Stimulated activated effector memory CD8-positive, alpha-beta T cell treated with anti-CD3 and anti-CD28 coated beads, Interleukin-12 subunit alpha, Interleukin-12 subunit beta, amount 100 ng/mL, for 72 hours (primary cell): Measurements from ENCODE around the gene LANCL3.
A peak's percentile ranks its signal among the peaks of the same experiment; 100 is the strongest.
"Not testable (repeated sequence)": the region's sequence is repeated elsewhere in the genome, so short reads cannot be mapped to it uniquely, and the experiment has no call there.

Source experiments
- ATAC-seq: fragments of 150-1000 bp; cut with Tn5 transposase; 2 replicates; pipeline ENCODE4 v1.10.0; 2021
- DNase-seq, 2 donors: peaks; one replicate each; pipeline ENCODE4 v3.0.0; 2021 to 2022; ENCODE audit warnings: low spot score in 2 of 2
- H3K27ac Mint-ChIP-seq: one replicate; pipeline ENCODE4 v1.8.0; 2022; ENCODE audit warnings: mild to moderate bottlenecking, mixed read lengths
- H3K36me3 Mint-ChIP-seq: one replicate; pipeline ENCODE4 v1.8.0; 2022; ENCODE audit warnings: mild to moderate bottlenecking, mixed read lengths
- H3K4me1 Mint-ChIP-seq: one replicate; pipeline ENCODE4 v1.8.0; 2022; ENCODE audit warnings: mixed read lengths
- H3K4me3 Mint-ChIP-seq: one replicate; pipeline ENCODE4 v1.8.0; 2022; ENCODE audit warnings: mild to moderate bottlenecking, mixed read lengths
- H3K9me3 Mint-ChIP-seq: one replicate; pipeline ENCODE4 v1.8.0; 2022; ENCODE audit warnings: mixed read lengths

LANCL3 gene

GRCh38 chrX:37590047-37590446 is 18.6 kb downstream of the LANCL3 start:
- Mint-ChIP-seq H3K4me1 (no peaks in the 10 kb centered on the region), H3K4me3 (no peak overlapping the region), H3K9me3 (no peaks in the 10 kb centered on the region), H3K36me3 (no peaks in the 10 kb centered on the region), H3K27ac (no peak overlapping the region)
- DNase-seq (no peak), ATAC-seq (no peak)

GRCh38 chrX:37594755-37595382 is 23.4 kb downstream of the LANCL3 start:
- H3K9me3 Mint-ChIP-seq, result no peaks in the 10 kb centered on the region
- no peaks in the 10 kb centered on the region for H3K4me1 Mint-ChIP-seq
- no peak for ATAC-seq
- no peak for DNase-seq
- H3K36me3 Mint-ChIP-seq, result no peaks in the 10 kb centered on the region
- no peak overlapping the region for H3K4me3 Mint-ChIP-seq
- no peak overlapping the region for H3K27ac Mint-ChIP-seq

GRCh38 chrX:37599729-37600128 is 28.3 kb downstream of the LANCL3 start:
- H3K36me3 Mint-ChIP-seq, result no peaks in the 10 kb centered on the region
- no peaks in the 10 kb centered on the region for H3K4me1 Mint-ChIP-seq
- H3K4me3 Mint-ChIP-seq, result no peak overlapping the region
- DNase-seq (no peak), ATAC-seq (no peak)
- no peaks in the 10 kb centered on the region for H3K9me3 Mint-ChIP-seq
- H3K27ac Mint-ChIP-seq, result no peak overlapping the region

- DNase-seq (no peak), ATAC-seq (peak; percentile 43)
- Mint-ChIP-seq H3K36me3 (no peaks in the 10 kb centered on the region), H3K9me3 (no peaks in the 10 kb centered on the region), H3K4me1 (no peaks in the 10 kb centered on the region), H3K4me3 (no peak overlapping the region), H3K27ac (no peak overlapping the region)
Measured at GRCh38 chrX:37603938-37604409, 32.5 kb downstream of the LANCL3 start.

- Mint-ChIP-seq H3K36me3 (no peaks in the 10 kb centered on the region), H3K4me1 (no peaks in the 10 kb centered on the region), H3K4me3 (no peak overlapping the region), H3K27ac (no peak overlapping the region), H3K9me3 (no peaks in the 10 kb centered on the region)
- DNase-seq, result no peak
- no peak for ATAC-seq
Measured at GRCh38 chrX:37607243-37607642, 35.8 kb downstream of the LANCL3 start.

GRCh38 chrX:37608156-37608555 is 36.7 kb downstream of the LANCL3 start:
- H3K27ac Mint-ChIP-seq, result no peak overlapping the region
- no peaks in the 10 kb centered on the region for H3K9me3 Mint-ChIP-seq
- no peak for DNase-seq
- no peaks in the 10 kb centered on the region for H3K36me3 Mint-ChIP-seq
- ATAC-seq, result no peak
- H3K4me3 Mint-ChIP-seq, result no peak overlapping the region
- H3K4me1 Mint-ChIP-seq, result no peaks in the 10 kb centered on the region

GRCh38 chrX:37609727-37610126 is 38.3 kb downstream of the LANCL3 start:
- no peak for ATAC-seq
- Mint-ChIP-seq H3K9me3 (no peaks in the 10 kb centered on the region), H3K4me1 (no peaks in the 10 kb centered on the region), H3K27ac (no peak overlapping the region), H3K36me3 (no peaks in the 10 kb centered on the region), H3K4me3 (no peak overlapping the region)
- DNase-seq, result no peak

- no peak overlapping the region for H3K4me3 Mint-ChIP-seq
- no peaks in the 10 kb centered on the region for H3K36me3 Mint-ChIP-seq
- ATAC-seq (no peak), DNase-seq (no peak)
- no peaks in the 10 kb centered on the region for H3K9me3 Mint-ChIP-seq
- H3K4me1 Mint-ChIP-seq, result no peaks in the 10 kb centered on the region
- no peak overlapping the region for H3K27ac Mint-ChIP-seq
Measured at GRCh38 chrX:37613933-37614332, 42.5 kb downstream of the LANCL3 start.

GRCh38 chrX:37627602-37628001 is 56.1 kb downstream of the LANCL3 start:
- no peaks in the 10 kb centered on the region for H3K36me3 Mint-ChIP-seq
- H3K4me3 Mint-ChIP-seq, result no peak overlapping the region
- peaks cover 2% of the 10 kb centered on the region for H3K9me3 Mint-ChIP-seq
- no peak for DNase-seq
- no peaks in the 10 kb centered on the region for H3K4me1 Mint-ChIP-seq
- peak; percentile 57 for ATAC-seq
- H3K27ac Mint-ChIP-seq, result no peak overlapping the region

- Mint-ChIP-seq H3K9me3 (no peaks in the 10 kb centered on the region), H3K4me3 (no peak overlapping the region), H3K27ac (no peak overlapping the region), H3K36me3 (no peaks in the 10 kb centered on the region), H3K4me1 (no peaks in the 10 kb centered on the region)
- no peak for ATAC-seq
- DNase-seq, result no peak
Measured at GRCh38 chrX:37638047-37638446, 66.6 kb downstream of the LANCL3 start.

GRCh38 chrX:37640142-37640541 is 68.7 kb downstream of the LANCL3 start:
- H3K4me1 Mint-ChIP-seq, result no peaks in the 10 kb centered on the region
- H3K27ac Mint-ChIP-seq, result no peak overlapping the region
- no peaks in the 10 kb centered on the region for H3K9me3 Mint-ChIP-seq
- no peaks in the 10 kb centered on the region for H3K36me3 Mint-ChIP-seq
- DNase-seq (no peak), ATAC-seq (no peak)
- no peak overlapping the region for H3K4me3 Mint-ChIP-seq

GRCh38 chrX:37641859-37642258 is 70.4 kb downstream of the LANCL3 start:
- H3K36me3 Mint-ChIP-seq, result no peaks in the 10 kb centered on the region
- H3K9me3 Mint-ChIP-seq, result no peaks in the 10 kb centered on the region
- no peaks in the 10 kb centered on the region for H3K4me1 Mint-ChIP-seq
- no peak overlapping the region for H3K4me3 Mint-ChIP-seq
- H3K27ac Mint-ChIP-seq, result no peak overlapping the region
- DNase-seq, result no peak
- ATAC-seq, result no peak

- no peak for ATAC-seq
- H3K27ac Mint-ChIP-seq, result no peak overlapping the region
- no peaks in the 10 kb centered on the region for H3K9me3 Mint-ChIP-seq
- H3K4me3 Mint-ChIP-seq, result no peak overlapping the region
- no peaks in the 10 kb centered on the region for H3K4me1 Mint-ChIP-seq
- no peak for DNase-seq
- no peaks in the 10 kb centered on the region for H3K36me3 Mint-ChIP-seq
Measured at GRCh38 chrX:37644381-37645305, 73.2 kb downstream of the LANCL3 start.

GRCh38 chrX:37646254-37646653 is 74.8 kb downstream of the LANCL3 start:
- Mint-ChIP-seq H3K4me3 (no peak overlapping the region), H3K4me1 (no peaks in the 10 kb centered on the region), H3K27ac (no peak overlapping the region), H3K9me3 (no peaks in the 10 kb centered on the region), H3K36me3 (no peaks in the 10 kb centered on the region)
- no peak for ATAC-seq
- no peak for DNase-seq

GRCh38 chrX:37650879-37651278 is 79.4 kb downstream of the LANCL3 start:
- H3K27ac Mint-ChIP-seq, DNase-seq, H3K4me3 Mint-ChIP-seq, H3K9me3 Mint-ChIP-seq, H3K36me3 Mint-ChIP-seq, H3K4me1 Mint-ChIP-seq, ATAC-seq: not testable (repeated sequence)

- no peak overlapping the region for H3K27ac Mint-ChIP-seq
Measured at GRCh38 chrX:37651921-37652452, 80.5 kb downstream of the LANCL3 start.

More at GRCh38 chrX:37651921-37652452, 80.5 kb downstream of the LANCL3 start:
- ATAC-seq (no peak), DNase-seq (no peak)
- Mint-ChIP-seq H3K9me3 (no peaks in the 10 kb centered on the region), H3K4me3 (no peak overlapping the region), H3K36me3 (no peaks in the 10 kb centered on the region), H3K4me1 (no peaks in the 10 kb centered on the region)
